ENCODE data around the gene NACC1.
"Not testable (repeated sequence)": the region's sequence is repeated elsewhere in the genome, so short reads cannot be mapped to it uniquely, and the experiment has no call there.

- TF ChIP-seq POLR2AphosphoS5 (IDR thresholded peaks at IDR 0.05; ENCODE audit: low read depth); GABPA (IDR thresholded peaks at IDR 0.05; ENCODE audit: low read depth); REST (IDR thresholded peaks at IDR 0.05; ENCODE audit: insufficient replicate concordance, low read depth): not testable (repeated sequence)
- TF ChIP-seq, protein P1, sequence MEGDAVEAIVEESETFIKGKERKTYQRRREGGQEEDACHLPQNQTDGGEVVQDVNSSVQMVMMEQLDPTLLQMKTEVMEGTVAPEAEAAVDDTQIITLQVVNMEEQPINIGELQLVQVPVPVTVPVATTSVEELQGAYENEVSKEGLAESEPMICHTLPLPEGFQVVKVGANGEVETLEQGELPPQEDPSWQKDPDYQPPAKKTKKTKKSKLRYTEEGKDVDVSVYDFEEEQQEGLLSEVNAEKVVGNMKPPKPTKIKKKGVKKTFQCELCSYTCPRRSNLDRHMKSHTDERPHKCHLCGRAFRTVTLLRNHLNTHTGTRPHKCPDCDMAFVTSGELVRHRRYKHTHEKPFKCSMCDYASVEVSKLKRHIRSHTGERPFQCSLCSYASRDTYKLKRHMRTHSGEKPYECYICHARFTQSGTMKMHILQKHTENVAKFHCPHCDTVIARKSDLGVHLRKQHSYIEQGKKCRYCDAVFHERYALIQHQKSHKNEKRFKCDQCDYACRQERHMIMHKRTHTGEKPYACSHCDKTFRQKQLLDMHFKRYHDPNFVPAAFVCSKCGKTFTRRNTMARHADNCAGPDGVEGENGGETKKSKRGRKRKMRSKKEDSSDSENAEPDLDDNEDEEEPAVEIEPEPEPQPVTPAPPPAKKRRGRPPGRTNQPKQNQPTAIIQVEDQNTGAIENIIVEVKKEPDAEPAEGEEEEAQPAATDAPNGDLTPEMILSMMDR (IDR thresholded peaks at IDR 0.05; ENCODE audit: insufficient read depth, low read length), result not testable (repeated sequence)
These were observed 59.5 kb downstream of the NACC1 start for GRCh38 chr19:13177584-13177983.
